ENCODE results near the gene SNRPF.
"Not testable (repeated sequence)": the region's sequence is repeated elsewhere in the genome, so short reads cannot be mapped to it uniquely, and the experiment has no call there.

SNRPF gene

GRCh38 chr12:95858451-95859343 is at the start of gene SNRPF:
Gene SNRPF (plus strand): TSS chr12:95858952. CDS start chr12:95859074, 122 bp downstream.
- H3K4me3 ChIP-seq (ENCODE audit: low read depth, low read length), result peak within 1 kb of the TSS; percentile 86
- peak; percentile 97 for DNase-seq (ENCODE audit: low read depth)
- TF ChIP-seq, protein P1, sequence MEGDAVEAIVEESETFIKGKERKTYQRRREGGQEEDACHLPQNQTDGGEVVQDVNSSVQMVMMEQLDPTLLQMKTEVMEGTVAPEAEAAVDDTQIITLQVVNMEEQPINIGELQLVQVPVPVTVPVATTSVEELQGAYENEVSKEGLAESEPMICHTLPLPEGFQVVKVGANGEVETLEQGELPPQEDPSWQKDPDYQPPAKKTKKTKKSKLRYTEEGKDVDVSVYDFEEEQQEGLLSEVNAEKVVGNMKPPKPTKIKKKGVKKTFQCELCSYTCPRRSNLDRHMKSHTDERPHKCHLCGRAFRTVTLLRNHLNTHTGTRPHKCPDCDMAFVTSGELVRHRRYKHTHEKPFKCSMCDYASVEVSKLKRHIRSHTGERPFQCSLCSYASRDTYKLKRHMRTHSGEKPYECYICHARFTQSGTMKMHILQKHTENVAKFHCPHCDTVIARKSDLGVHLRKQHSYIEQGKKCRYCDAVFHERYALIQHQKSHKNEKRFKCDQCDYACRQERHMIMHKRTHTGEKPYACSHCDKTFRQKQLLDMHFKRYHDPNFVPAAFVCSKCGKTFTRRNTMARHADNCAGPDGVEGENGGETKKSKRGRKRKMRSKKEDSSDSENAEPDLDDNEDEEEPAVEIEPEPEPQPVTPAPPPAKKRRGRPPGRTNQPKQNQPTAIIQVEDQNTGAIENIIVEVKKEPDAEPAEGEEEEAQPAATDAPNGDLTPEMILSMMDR (IDR thresholded peaks at IDR 0.05; ENCODE audit: insufficient read depth, low read depth, low read length, missing control alignments), result no peak

DNA sequence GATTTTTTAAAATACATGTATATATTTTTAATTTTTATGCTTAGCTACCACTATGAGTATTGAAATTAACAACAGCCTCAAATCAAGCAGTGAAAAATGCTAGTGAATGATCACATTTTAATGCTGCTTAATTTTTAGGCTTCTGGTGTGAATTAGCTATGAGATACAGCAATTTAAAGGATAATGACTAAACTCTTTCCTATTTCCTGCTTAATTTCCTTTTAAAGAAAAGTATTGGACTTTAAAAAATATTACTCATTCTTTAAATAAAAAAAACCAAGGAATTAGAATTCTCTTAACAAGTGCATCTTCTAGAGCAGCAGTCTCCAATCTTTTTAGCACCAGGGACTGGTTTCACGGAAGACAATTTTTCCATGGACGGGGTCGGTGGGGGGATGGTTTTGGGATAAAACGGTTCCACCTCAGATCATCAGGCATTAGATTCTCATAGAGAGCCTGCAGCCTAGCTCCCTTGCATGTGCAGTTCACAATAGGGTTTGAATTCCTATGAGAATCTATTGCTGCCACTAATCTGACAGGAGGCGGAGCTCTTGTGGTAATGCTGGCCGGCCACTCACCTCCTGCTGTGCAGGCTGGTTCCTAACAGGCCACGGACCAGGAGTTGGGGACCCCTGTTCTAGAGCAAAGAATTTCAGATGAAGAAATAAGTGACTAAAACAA is 49.6 kb upstream of the SNRPF start:
- no peak for DNase-seq (ENCODE audit: low read depth)
- H3K4me3 ChIP-seq (ENCODE audit: low read depth, low read length), result no peak overlapping the region
- TF ChIP-seq, protein P1 (IDR thresholded peaks at IDR 0.05; ENCODE audit: insufficient read depth, low read depth, low read length, missing control alignments), result no peak

DNA sequence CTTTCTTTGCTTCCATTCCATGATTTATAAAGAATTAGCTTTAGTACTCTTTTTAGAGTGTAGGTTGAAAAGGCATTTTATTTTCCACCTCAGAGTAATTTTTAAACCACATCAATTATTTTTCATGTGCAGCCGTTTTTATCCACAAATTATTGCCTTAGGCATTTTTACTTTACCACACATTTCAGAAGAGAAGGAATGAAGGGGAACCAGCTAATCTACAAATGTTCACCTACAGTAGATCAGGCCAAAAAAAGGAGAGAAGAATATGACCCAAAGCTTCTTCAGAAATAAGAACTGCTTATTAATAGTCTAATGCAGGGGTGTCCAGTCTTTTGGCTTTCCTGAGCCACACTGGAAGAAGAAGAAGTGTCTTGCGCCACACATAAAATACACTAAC is 48.3 kb upstream of the SNRPF start:
- H3K4me3 ChIP-seq (ENCODE audit: low read depth, low read length), result no peak overlapping the region
- no peak for DNase-seq (ENCODE audit: low read depth)
- TF ChIP-seq, protein P1 (IDR thresholded peaks at IDR 0.05; ENCODE audit: insufficient read depth, low read depth, low read length, missing control alignments), result no peak

DNA sequence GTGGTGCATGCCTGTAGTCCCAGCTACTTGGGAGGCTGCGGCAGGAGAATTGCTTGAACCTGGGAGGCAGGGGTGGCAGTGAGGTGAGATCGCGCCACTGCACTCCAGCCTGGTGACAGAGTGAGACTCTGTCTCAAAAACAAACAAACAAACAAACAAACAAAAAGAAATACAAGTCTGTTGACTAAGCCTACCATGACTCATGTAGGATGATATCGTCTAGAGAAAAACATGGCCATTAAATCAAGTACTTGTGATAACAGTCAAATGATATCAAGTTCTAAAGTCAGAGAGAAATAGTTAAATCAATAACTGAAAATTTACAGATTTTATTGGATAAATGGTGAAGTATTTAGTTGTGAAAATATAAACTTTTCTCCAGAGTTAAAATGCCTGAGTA is 46.6 kb upstream of the SNRPF start:
- DNase-seq (ENCODE audit: low read depth); H3K4me3 ChIP-seq (ENCODE audit: low read depth, low read length): not testable (repeated sequence)

DNA sequence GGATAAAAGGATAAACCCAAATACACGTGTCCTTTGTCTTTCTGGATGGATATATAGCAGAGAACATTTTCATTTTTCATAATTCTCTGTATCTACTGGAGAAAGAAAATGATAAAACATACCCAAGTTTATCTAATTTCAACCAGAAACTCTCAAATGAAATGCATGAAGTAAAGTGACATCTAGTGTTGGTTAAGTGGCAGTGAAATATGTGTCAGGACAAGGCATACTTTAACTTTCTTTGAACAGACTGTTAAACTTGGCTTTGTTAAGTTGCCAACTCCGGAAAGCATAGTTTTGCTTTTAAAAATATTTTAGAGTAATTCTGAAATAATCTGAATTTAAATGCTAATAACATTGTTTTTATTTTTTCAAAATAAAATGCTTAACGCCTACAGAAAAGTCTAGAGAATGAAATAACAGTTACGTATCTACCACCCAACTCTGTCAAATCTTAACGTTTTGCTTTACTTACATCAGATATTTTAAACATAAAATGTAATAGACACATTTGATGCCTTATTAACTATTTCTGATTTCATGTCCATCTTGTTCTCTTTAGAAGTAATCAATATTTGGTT is 43.0 kb upstream of the SNRPF start:
- TF ChIP-seq, protein P1 (IDR thresholded peaks at IDR 0.05; ENCODE audit: insufficient read depth, low read depth, low read length, missing control alignments), result peak; percentile 46
- no peak overlapping the region for H3K4me3 ChIP-seq (ENCODE audit: low read depth, low read length)
- DNase-seq (ENCODE audit: low read depth), result peak; percentile 11

DNA sequence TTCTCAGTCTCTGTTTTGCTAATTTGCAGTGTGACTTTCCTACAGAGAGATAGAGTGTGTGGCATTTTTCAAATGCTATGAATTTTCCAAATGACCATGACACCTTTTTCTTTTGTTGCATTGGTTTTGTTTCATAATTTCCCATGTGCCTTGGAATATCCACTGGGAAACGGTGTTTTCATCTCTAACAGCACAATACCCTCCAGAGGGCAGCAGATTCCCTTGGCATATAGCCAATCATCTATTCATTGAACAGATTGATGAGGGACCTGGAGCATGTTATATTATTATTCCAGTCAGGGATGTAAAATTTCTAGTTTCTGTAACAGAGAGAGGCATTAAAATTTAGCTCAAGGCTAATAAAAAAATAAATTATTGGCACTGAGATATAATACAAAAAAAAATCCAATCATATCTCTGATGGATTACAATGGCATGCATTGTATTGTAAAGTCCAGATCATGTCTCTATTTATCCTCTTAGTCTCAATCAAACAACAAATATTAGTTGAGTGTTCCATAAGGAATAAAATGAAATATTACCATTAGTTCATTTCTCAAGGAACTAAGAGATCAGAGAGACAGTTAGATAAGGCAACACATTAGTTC is 38.6 kb upstream of the SNRPF start:
- H3K4me3 ChIP-seq (ENCODE audit: low read depth, low read length), result no peak overlapping the region
- TF ChIP-seq, protein P1 (IDR thresholded peaks at IDR 0.05; ENCODE audit: insufficient read depth, low read depth, low read length, missing control alignments), result peak; percentile 23
- no peak for DNase-seq (ENCODE audit: low read depth)

DNA sequence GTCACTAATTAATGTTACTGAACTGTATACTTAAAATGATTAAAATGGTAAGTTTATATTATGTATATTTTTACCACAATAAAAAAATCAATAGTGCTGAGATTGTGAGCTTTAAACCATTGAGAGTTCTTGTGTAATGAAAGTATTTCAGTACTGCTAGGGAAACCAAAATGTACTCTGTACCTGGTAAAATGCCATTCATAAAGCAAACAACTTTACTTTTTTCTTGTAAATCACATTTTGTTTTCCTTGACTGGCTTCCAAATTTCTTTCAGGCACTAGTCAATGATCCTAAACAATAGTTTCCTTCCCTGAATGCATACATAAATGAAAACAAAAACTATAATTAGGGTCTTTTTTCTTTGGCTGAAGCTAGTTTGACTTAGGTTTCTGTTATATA is 29.4 kb upstream of the SNRPF start:
- TF ChIP-seq, protein P1 (IDR thresholded peaks at IDR 0.05; ENCODE audit: insufficient read depth, low read depth, low read length, missing control alignments), result no peak
- DNase-seq (ENCODE audit: low read depth), result no peak
- no peak overlapping the region for H3K4me3 ChIP-seq (ENCODE audit: low read depth, low read length)

Measured in GM12865 (cell line).